Adrenal gland (tissue), 12 donors: ENCODE measurements around the gene FPGS. TPM values are rescaled to one million over a fixed set of nuclear protein-coding genes. Genes with fewer than 3 reads are reported as not detected.
"Not testable (repeated sequence)": the region's sequence is repeated elsewhere in the genome, so short reads cannot be mapped to it uniquely, and the experiment has no call there.

ENCODE experiments used
- DNase-seq, 7 donors: peaks; one replicate each; pipeline ENCODE4 v3.0.0-alpha.2; 2019 to 2020
- H3K27ac ChIP-seq, 5 donors: fragments of 200-600 bp; sonication (generic) in 4 of 5; 1 replicate in 3 of 5; 2 replicates in 2 of 5; pipeline versions ENCODE4 v1.5.1 to v1.8.0; 2016 to 2020; ENCODE audit warnings: mild to moderate bottlenecking in 1 of 5
- H3K27me3 ChIP-seq: fragments of 200-600 bp; 2 replicates; pipeline ENCODE4 v1.8.0; 2021
- H3K36me3 ChIP-seq, 2 donors: fragments of 200-600 bp; replicated peaks in 1 of 2; 1 replicate in 1 of 2; 2 replicates in 1 of 2; pipeline versions ENCODE4 v1.5.1 to v1.8.0; 2018 to 2022
- H3K4me1 ChIP-seq, 2 donors: fragments of 200-600 bp; replicated peaks in 1 of 2; 1 replicate in 1 of 2; 2 replicates in 1 of 2; pipeline versions ENCODE4 v1.5.1 to v1.8.0; 2018 to 2021
- H3K4me3 ChIP-seq, 4 donors: fragments of 200-600 bp; sonication (generic) in 3 of 4; one replicate each; pipeline ENCODE4 v1.5.1; 2016 to 2018
- H3K9me3 ChIP-seq, 3 donors: fragments of 200-600 bp; sonication (generic) in 1 of 3; replicated peaks in 1 of 3; 1 replicate in 2 of 3; 2 replicates in 1 of 3; pipeline versions ENCODE4 v1.5.1 to v1.8.0; 2016 to 2021
- CTCF ChIP-seq, 6 experiments: fragments of 450-650 bp in 4 of 6; fragments of 200-600 bp in 2 of 6; sonication (generic) in 1 of 6; IDR thresholded peaks; 1 replicate in 5 of 6; 2 replicates in 1 of 6; pipeline versions ENCODE4 v1.5.1 to v1.8.0; 2016 to 2021; ENCODE audit warnings: antibody characterized with exemption in 6 of 6, mild to moderate bottlenecking in 2 of 6, moderate library complexity in 1 of 6
- POLR2A ChIP-seq, 2 donors: fragments of 450-650 bp; IDR thresholded peaks; one replicate each; pipeline ENCODE4 v1.6.1; 2017; ENCODE audit warnings: antibody characterized with exemption in 2 of 2, mild to moderate bottlenecking in 2 of 2, moderate library complexity in 1 of 2
- WGBS, 4 donors: extraction: QIAGEN DNeasy Blood & Tissue Kit in 2 of 4; methylation state at CpG; one replicate each; pipeline versions ENCODE4 v1.1.5 to v1.1.7; 2013 to 2017; 5-methylcytosine and 5-hydroxymethylcytosine counted together
- intact Hi-C, 2 donors: fragments of 100-400 bp; cut with DNase I; formaldehyde crosslinking; loops; one replicate each; pipeline versions ENCODE4 v1.14.1 to v1.15.0; 2022 to 2023
- polyA plus RNA-seq, 3 donors: library from polyadenylated mRNA; stranded (reverse); fragments of 200-250 nt in 2 of 3; fragments of 350-450 nt in 1 of 3; fragmentation: Illumina TruSeq in 1 of 3; extraction: RNeasy Lipid Tissue Mini Kit (QIAGEN cat#74804) in 1 of 3; gene quantifications; one replicate each; pipeline ENCODE4 v1.2.3, GENCODE V29; 2013 to 2014
- total RNA-seq, 9 donors: library from RNA; depleted of rRNA in 4 of 9; stranded (reverse); fragments of >200 nt in 4 of 9; fragments of 120-200 nt in 1 of 9; fragmentation: NEBNext Ultra II Directional in 1 of 9; extraction: Animal tissue kit (Norgen Biotek cat#: 25700) in 1 of 9; gene quantifications; one replicate each; pipeline versions ENCODE4 v1.1.0 to v1.2.4, GENCODE V29; 2013 to 2023
- donor health status: healthy with polysubstance abuse.
- donor health status: Bipolar disorder and iron deficiency.
- donor health status: DM: yes; HTN: yes; CAD: no.
- donor health status: DM: no; HTN: no; CAD: no.
- donor health status: DM: no; HTN: no; CAD: no.
- donor health status: DM: yes; HTN: yes; CAD: no.

The FPGS gene
- total and polyA plus RNA-seq, 12 donors, result 31.1 to 359 (median 120) TPM

- peak in 2 of 7 donors; percentile 58 to 60 for DNase-seq
- intact Hi-C loops, result no loop called here
- WGBS, 4 donors, result 3 to 15% (median 13%) methylated on average over 1 of the region's 1 CpG
- peaks cover 28 to 76% of the 10 kb centered on the region in 2 donors for H3K4me1 ChIP-seq
- no peaks in the 10 kb centered on the region for H3K27me3 ChIP-seq
- no peaks in the 10 kb centered on the region for H3K9me3 ChIP-seq
- no peak for TF ChIP-seq POLR2A (IDR thresholded peaks at IDR 0.05)
- no peak for TF ChIP-seq CTCF (IDR thresholded peaks at IDR 0.05)
- peak overlapping the region in 4 of 5 donors; percentile 55 to 95 (median 78) for H3K27ac ChIP-seq
- peaks cover 0 to 9% of the 10 kb centered on the region in 2 donors for H3K36me3 ChIP-seq
- H3K4me3 ChIP-seq, result no peak overlapping the region
Observed at GRCh38 chr9:127833555-127833954, 30.9 kb downstream of the FPGS start.

DNA sequence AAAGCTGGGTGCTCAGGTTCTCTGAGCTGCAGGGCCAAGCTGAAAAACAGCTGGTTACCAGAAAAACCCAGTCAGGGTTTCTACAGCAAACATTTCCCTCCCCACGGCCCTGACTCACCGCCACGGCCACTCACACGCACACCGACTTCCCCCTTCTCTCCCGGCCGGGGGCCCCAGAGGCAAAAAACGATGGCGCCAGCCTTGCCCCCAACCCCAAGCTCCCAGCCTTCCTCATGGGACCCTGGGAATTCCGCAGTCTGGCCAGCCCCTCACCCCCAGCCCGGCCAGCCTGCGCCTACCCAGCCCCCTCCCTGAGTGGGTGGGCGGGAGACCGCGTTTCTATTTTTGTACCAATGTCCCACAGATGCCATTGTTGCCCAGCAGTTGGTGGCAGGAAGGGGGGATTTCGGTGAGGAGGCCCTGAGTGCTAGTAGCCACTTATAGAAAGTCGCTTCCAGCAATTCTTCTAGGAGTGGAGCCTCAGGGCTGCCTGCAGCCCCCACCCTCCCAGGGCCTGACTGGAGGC, 33.4 kb downstream of the FPGS start:
- DNase-seq, result peak in 2 of 7 donors; percentile 44 to 57
- Histone ChIP-seq H3K9me3 (no peaks in the 10 kb centered on the region), H3K27me3 (no peaks in the 10 kb centered on the region), H3K4me3 (peak overlapping the region in 1 of 4 donors; percentile 6), H3K27ac (peak overlapping the region; percentile 45 to 94 (median 84)), H3K36me3 (no peaks in the 10 kb centered on the region), H3K4me1 (peaks cover 22 to 88% of the 10 kb centered on the region in 2 donors)
- TF ChIP-seq CTCF (IDR thresholded peaks at IDR 0.05) (no peak), POLR2A (IDR thresholded peaks at IDR 0.05) (no peak)
- 30 to 55% (median 44%) methylated on average over 9 to 17 of the region's 17 CpGs for WGBS, 4 donors
- intact Hi-C loops, result no loop called here

- WGBS, 4 donors, result 69 to 83% (median 79%) methylated on average over 3 of the region's 3 CpGs
- H3K27me3 ChIP-seq, DNase-seq, H3K36me3 ChIP-seq, H3K9me3 ChIP-seq, intact Hi-C loops: not testable (repeated sequence)
- peak overlapping the region; percentile 45 to 94 (median 84) for H3K27ac ChIP-seq
- peak overlapping the region in 1 of 4 donors; percentile 6 for H3K4me3 ChIP-seq
- H3K4me1 ChIP-seq, result peaks cover 21 to 88% of the 10 kb centered on the region in 2 donors
Observed at GRCh38 chr9:127836561-127836960, 33.9 kb downstream of the FPGS start.

GRCh38 chr9:127837346-127837745, 34.7 kb downstream of the FPGS start:
- H3K27me3 ChIP-seq, result no peaks in the 10 kb centered on the region
- no peaks in the 10 kb centered on the region for H3K9me3 ChIP-seq
- TF ChIP-seq CTCF (IDR thresholded peaks at IDR 0.05) (no peak), POLR2A (IDR thresholded peaks at IDR 0.05) (no peak)
- DNase-seq, result no peak
- H3K36me3 ChIP-seq, result peaks cover 0 to under 1% of the 10 kb centered on the region in 2 donors
- H3K4me3 ChIP-seq, result no peak overlapping the region
- H3K4me1 ChIP-seq, result peaks cover 19 to 84% of the 10 kb centered on the region in 2 donors
- peak overlapping the region in 4 of 5 donors; percentile 70 to 94 (median 86) for H3K27ac ChIP-seq
- WGBS, 4 donors, result 42 to 63% (median 54%) methylated on average over 3 to 4 of the region's 4 CpGs
- intact Hi-C loops, result no loop called here
